ENCODE data around the gene CSDE1.

GRCh38 chr1:114696810-114697209 is 61.0 kb downstream of the CSDE1 start:
- TF ChIP-seq, protein P1, sequence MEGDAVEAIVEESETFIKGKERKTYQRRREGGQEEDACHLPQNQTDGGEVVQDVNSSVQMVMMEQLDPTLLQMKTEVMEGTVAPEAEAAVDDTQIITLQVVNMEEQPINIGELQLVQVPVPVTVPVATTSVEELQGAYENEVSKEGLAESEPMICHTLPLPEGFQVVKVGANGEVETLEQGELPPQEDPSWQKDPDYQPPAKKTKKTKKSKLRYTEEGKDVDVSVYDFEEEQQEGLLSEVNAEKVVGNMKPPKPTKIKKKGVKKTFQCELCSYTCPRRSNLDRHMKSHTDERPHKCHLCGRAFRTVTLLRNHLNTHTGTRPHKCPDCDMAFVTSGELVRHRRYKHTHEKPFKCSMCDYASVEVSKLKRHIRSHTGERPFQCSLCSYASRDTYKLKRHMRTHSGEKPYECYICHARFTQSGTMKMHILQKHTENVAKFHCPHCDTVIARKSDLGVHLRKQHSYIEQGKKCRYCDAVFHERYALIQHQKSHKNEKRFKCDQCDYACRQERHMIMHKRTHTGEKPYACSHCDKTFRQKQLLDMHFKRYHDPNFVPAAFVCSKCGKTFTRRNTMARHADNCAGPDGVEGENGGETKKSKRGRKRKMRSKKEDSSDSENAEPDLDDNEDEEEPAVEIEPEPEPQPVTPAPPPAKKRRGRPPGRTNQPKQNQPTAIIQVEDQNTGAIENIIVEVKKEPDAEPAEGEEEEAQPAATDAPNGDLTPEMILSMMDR (conservative IDR thresholded peaks at IDR 0.05), result no peak
- TF ChIP-seq EZH2 (IDR thresholded peaks at IDR 0.05; ENCODE audit: low read depth), result no peak

All from PC-9 (cell line).